IMR-90 (cell line): ENCODE results near the gene TBC1D4.

Source experiments
- BHLHE40 ChIP-seq: fragments of 150-350 bp; IDR thresholded peaks from 2 replicates; pipeline ENCODE4 v1.6.1; 2016; ENCODE audit warnings: mild to moderate bottlenecking, low read depth, low read length
- CHD1 ChIP-seq: IDR thresholded peaks from 2 replicates; pipeline ENCODE4 v1.6.1; 2012; ENCODE audit warnings: low read depth, low read length, improper control_type of control experiment
- MAFK ChIP-seq: IDR thresholded peaks from 2 replicates; pipeline ENCODE4 v1.6.1; 2012; ENCODE audit warnings: low read depth, low read length, improper control_type of control experiment
- MAZ ChIP-seq: IDR thresholded peaks from 2 replicates; pipeline ENCODE4 v1.6.1; 2012; ENCODE audit warnings: low read depth, mild to moderate bottlenecking, low read length, improper control_type of control experiment, moderate library complexity, borderline replicate concordance
- MXI1 ChIP-seq: IDR thresholded peaks from 2 replicates; pipeline ENCODE4 v1.6.1; 2012; ENCODE audit warnings: low read depth, mild to moderate bottlenecking, low read length, moderate library complexity, borderline replicate concordance
- POLR2A ChIP-seq: IDR thresholded peaks from 2 replicates; pipeline ENCODE4 v1.6.1; 2012; ENCODE audit warnings: mild to moderate bottlenecking, low read depth, low read length
- RAD21 ChIP-seq: IDR thresholded peaks from 2 replicates; pipeline ENCODE4 v1.6.1; 2012; ENCODE audit warnings: low read length, improper control_type of control experiment
- RCOR1 ChIP-seq: IDR thresholded peaks from 2 replicates; pipeline ENCODE4 v1.6.1; 2012; ENCODE audit warnings: mild to moderate bottlenecking, low read length, improper control_type of control experiment; ENCODE audit not compliant: insufficient replicate concordance
- RFX5 ChIP-seq: IDR thresholded peaks from 2 replicates; pipeline ENCODE4 v1.8.0; 2012; ENCODE audit warnings: low read depth, mild to moderate bottlenecking, low read length, moderate library complexity
- SMC3 ChIP-seq: fragments of 150-350 bp; IDR thresholded peaks from 2 replicates; pipeline ENCODE4 v1.6.1; 2016; ENCODE audit warnings: low read depth, mild to moderate bottlenecking, antibody characterized with exemption, low read length, moderate library complexity
- TF ChIP-seq, protein P1 (sequence below): fragments of 150-350 bp; IDR thresholded peaks from 2 replicates; pipeline ENCODE4 v1.6.1; 2017; ENCODE audit warnings: mild to moderate bottlenecking, antibody characterized with exemption, low read length, low read depth
- TF ChIP-seq, protein P2 (sequence below): conservative IDR thresholded peaks from 2 replicates; pipeline ENCODE4 v1.5.1; 2012; ENCODE audit warnings: mild to moderate bottlenecking, low read depth, low read length, improper control_type of control experiment

DNA sequence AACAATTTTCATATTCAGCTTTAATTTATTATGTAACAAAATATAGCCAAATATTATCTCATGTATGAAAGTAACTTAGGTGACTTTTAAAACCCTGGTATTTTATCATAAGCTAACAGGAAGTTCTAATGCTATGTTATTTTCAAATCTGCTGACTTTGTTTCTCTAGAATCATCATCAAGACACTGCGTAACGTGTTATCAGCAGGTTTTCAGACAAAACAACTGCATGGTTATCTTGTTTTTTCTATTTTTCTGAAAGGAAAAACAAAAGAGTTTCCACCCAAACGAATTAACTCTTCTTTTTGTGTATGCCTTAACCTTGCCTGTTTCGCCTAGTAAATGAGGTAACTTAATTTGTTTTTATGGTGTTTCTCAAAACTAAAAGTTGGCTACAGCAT, 156.3 kb downstream of the TBC1D4 start:
- TF ChIP-seq RCOR1 (no peak), RAD21 (no peak), POLR2A (no peak), MAFK (no peak), SMC3 (no peak), MAZ (no peak), BHLHE40 (no peak), RFX5 (no peak), MXI1 (no peak), CHD1 (no peak)
- TF ChIP-seq, protein P1, sequence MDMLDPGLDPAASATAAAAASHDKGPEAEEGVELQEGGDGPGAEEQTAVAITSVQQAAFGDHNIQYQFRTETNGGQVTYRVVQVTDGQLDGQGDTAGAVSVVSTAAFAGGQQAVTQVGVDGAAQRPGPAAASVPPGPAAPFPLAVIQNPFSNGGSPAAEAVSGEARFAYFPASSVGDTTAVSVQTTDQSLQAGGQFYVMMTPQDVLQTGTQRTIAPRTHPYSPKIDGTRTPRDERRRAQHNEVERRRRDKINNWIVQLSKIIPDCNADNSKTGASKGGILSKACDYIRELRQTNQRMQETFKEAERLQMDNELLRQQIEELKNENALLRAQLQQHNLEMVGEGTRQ, result no peak
- TF ChIP-seq, protein P2, sequence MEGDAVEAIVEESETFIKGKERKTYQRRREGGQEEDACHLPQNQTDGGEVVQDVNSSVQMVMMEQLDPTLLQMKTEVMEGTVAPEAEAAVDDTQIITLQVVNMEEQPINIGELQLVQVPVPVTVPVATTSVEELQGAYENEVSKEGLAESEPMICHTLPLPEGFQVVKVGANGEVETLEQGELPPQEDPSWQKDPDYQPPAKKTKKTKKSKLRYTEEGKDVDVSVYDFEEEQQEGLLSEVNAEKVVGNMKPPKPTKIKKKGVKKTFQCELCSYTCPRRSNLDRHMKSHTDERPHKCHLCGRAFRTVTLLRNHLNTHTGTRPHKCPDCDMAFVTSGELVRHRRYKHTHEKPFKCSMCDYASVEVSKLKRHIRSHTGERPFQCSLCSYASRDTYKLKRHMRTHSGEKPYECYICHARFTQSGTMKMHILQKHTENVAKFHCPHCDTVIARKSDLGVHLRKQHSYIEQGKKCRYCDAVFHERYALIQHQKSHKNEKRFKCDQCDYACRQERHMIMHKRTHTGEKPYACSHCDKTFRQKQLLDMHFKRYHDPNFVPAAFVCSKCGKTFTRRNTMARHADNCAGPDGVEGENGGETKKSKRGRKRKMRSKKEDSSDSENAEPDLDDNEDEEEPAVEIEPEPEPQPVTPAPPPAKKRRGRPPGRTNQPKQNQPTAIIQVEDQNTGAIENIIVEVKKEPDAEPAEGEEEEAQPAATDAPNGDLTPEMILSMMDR, result no peak
